K562 (cell line): Measurements from ENCODE around the gene ADK. TPM values are rescaled to one million over a fixed set of nuclear protein-coding genes. Genes with fewer than 3 reads are reported as not detected.

Experiments
- ATAC-seq: fragments of 200-7000 bp; cut with Tn5 transposase; 3 replicates; pipeline ENCODE4 v1.9.1; 2020; ENCODE audit warnings: moderate library complexity
- BruUV-seq: library from RNA; stranded (reverse); fragments of 400-500 nt; replicated peaks from 2 replicates; lab custom pipeline; 2021; lab: Mats Ljungman, UMichigan
- CTCF ChIA-PET: fragments of 300-600 bp; formaldehyde crosslinking; extraction: SDS; loops from one replicate; lab custom pipeline; 2021; ENCODE audit warnings: low intra/inter-chr PET ratio; lab: Yijun Ruan, JAX
- POLR2A ChIA-PET: fragments of 300-600, 350-650 bp; sonication (Branson Sonifier 250); formaldehyde crosslinking; extraction: SDS; loops from one replicate; lab custom pipeline; 2021; ENCODE audit warnings: antibody characterized with exemption, inconsistent platforms; lab: Yijun Ruan, JAX
- DNase-seq, 4 experiments: peaks; one replicate each; pipeline versions ENCODE4 v3.0.0 to v3.0.0-alpha.2; 2011 to 2018; ENCODE audit warnings: low spot score in 3 of 4, mixed read lengths in 3 of 4; ENCODE audit errors: extremely low read depth in 1 of 4
- FAIRE-seq: peaks from 2 replicates; lab custom pipeline; 2011; peaks lifted over from hg19 to GRCh38; lab: Jason Lieb, UNC
- H2AFZ ChIP-seq: 2 replicates; pipeline ENCODE4 v1.6.0; 2011; ENCODE audit warnings: low read depth, low read length, control low read depth, inconsistent platforms
- H3K27ac ChIP-seq: fragments of 200-600 bp; 3 replicates; pipeline ENCODE4 v1.8.0; 2011; ENCODE audit warnings: low read depth, mild to moderate bottlenecking, control low read depth, inconsistent platforms, low read length, moderate library complexity, mixed read lengths; ENCODE audit errors: extremely low read depth
- H3K27me3 ChIP-seq, 2 experiments: fragments of 300-600 bp in 1 of 2; 2 replicates in 1 of 2; 3 replicates in 1 of 2; pipeline versions ENCODE4 v1.6.0 to v1.8.0; 2011; ENCODE audit warnings: inconsistent platforms in 2 of 2, low read length in 2 of 2, mild to moderate bottlenecking in 1 of 2, mixed read lengths in 1 of 2, moderate library complexity in 1 of 2; ENCODE audit not compliant: control insufficient read depth in 2 of 2, insufficient read depth in 2 of 2
- H3K36me3 ChIP-seq: fragments of 300-600 bp; 3 replicates; pipeline ENCODE4 v1.8.0; 2011; ENCODE audit warnings: mild to moderate bottlenecking, low read length, inconsistent platforms; ENCODE audit not compliant: control insufficient read depth, insufficient read depth
- H3K4me1 ChIP-seq, 2 experiments: fragments of 200-600 bp in 1 of 2; replicated peaks in 1 of 2; 2 replicates in 1 of 2; 3 replicates in 1 of 2; pipeline versions ENCODE4 v1.5.1 to v1.8.0; 2011; ENCODE audit warnings: inconsistent platforms in 2 of 2, low read length in 2 of 2, mild to moderate bottlenecking in 1 of 2, mixed read lengths in 1 of 2, moderate library complexity in 1 of 2; ENCODE audit not compliant: control insufficient read depth in 2 of 2, insufficient read depth in 2 of 2
- H3K4me2 ChIP-seq: 2 replicates; pipeline ENCODE4 v1.6.1; 2011; ENCODE audit warnings: low read length, control low read depth, inconsistent platforms, mixed read lengths; ENCODE audit not compliant: insufficient read depth
- H3K4me3 ChIP-seq: fragments of 200-600 bp; sonication (generic), shearing (Covaris generic); 2 replicates; pipeline ENCODE4 v1.5.1; 2016; ENCODE audit warnings: control low read depth, inconsistent platforms
- H3K79me2 ChIP-seq: fragments of 200-600 bp; 3 replicates; pipeline ENCODE4 v1.8.0; 2011; ENCODE audit warnings: low read length, inconsistent platforms; ENCODE audit not compliant: control insufficient read depth, insufficient read depth
- H3K9ac ChIP-seq, 2 experiments: 2 replicates each; pipeline versions ENCODE4 v1.6.0 to v1.6.1; 2011; ENCODE audit warnings: low read depth in 2 of 2, low read length in 2 of 2, control low read depth in 1 of 2, inconsistent platforms in 1 of 2, mild to moderate bottlenecking in 1 of 2, mixed read lengths in 1 of 2; ENCODE audit not compliant: insufficient read depth in 1 of 2
- H3K9me1 ChIP-seq: one replicate; pipeline ENCODE4 v1.6.0; 2011; ENCODE audit warnings: inconsistent platforms, mild to moderate bottlenecking, low read length, moderate library complexity; ENCODE audit not compliant: control insufficient read depth, insufficient read depth
- H3K9me3 ChIP-seq: replicated peaks from 2 replicates; pipeline ENCODE4 v1.5.1; 2011; ENCODE audit warnings: low read depth, low read length, inconsistent platforms; ENCODE audit not compliant: control insufficient read depth, insufficient read depth
- H4K20me1 ChIP-seq: replicated peaks from 2 replicates; pipeline ENCODE4 v1.6.1; 2011; ENCODE audit warnings: low read length, inconsistent platforms, mixed read lengths; ENCODE audit not compliant: control insufficient read depth, insufficient read depth
- BRCA1 ChIP-seq, 2 experiments: fragments of 450-650 bp in 1 of 2; sonication (generic) in 1 of 2; formaldehyde crosslinking in 1 of 2; IDR thresholded peaks; 2 replicates each; pipeline versions ENCODE4 v1.5.0 to v1.6.1; 2017 to 2020; ENCODE audit warnings: mild to moderate bottlenecking in 1 of 2, missing genetic modification reagents in 1 of 2
- HNRNPL ChIP-seq: fragments of 200-400 bp; formaldehyde crosslinking; IDR thresholded peaks from 2 replicates; pipeline ENCODE4 v1.6.1; 2017; ENCODE audit warnings: low read depth, mild to moderate bottlenecking, low read length
- ILF3 ChIP-seq: fragments of 450-650 bp; IDR thresholded peaks from 2 replicates; pipeline ENCODE4 v1.6.1; 2018; ENCODE audit warnings: antibody characterized with exemption, mild to moderate bottlenecking, moderate library complexity, borderline replicate concordance
- MBD2 ChIP-seq: sonication (generic); IDR thresholded peaks from 2 replicates; pipeline ENCODE4 v1.6.1; 2016; ENCODE audit warnings: low read depth, borderline replicate concordance
- POLR2G ChIP-seq: fragments of 200-400 bp; formaldehyde crosslinking; IDR thresholded peaks from 2 replicates; pipeline ENCODE4 v1.6.1; 2017; ENCODE audit warnings: low read depth, mild to moderate bottlenecking, antibody characterized with exemption, low read length, moderate library complexity
- POLR3A ChIP-seq: IDR thresholded peaks from 2 replicates; pipeline ENCODE4 v1.6.1; 2011; ENCODE audit warnings: borderline replicate concordance, mild to moderate bottlenecking, moderate library complexity; ENCODE audit not compliant: insufficient read length, insufficient read depth; ENCODE audit errors: extremely low read depth
- RCOR1 ChIP-seq, 2 experiments: IDR thresholded peaks; 2 replicates each; pipeline ENCODE4 v1.6.1; 2012; ENCODE audit warnings: low read depth in 2 of 2, low read length in 2 of 2, borderline replicate concordance in 1 of 2, improper control_type of control experiment in 1 of 2
- ZFP1 ChIP-seq: fragments of 450-650 bp; formaldehyde crosslinking; IDR thresholded peaks from 2 replicates; pipeline ENCODE4 v1.4.0; 2020; ENCODE audit warnings: mild to moderate bottlenecking, mixed read lengths
- ZKSCAN3 ChIP-seq: fragments of 250-450 bp; sonication (Bioruptor Pico); IDR thresholded peaks from 2 replicates; pipeline ENCODE4 v1.4.0; 2020
- WGBS: fragments of 100-300 bp; shearing (Covaris generic); methylation state at CpG from one replicate; pipeline ENCODE4 v1.1.6; 2016; ENCODE audit warnings: low coverage, mixed read lengths; ENCODE audit not compliant: insufficient coverage; ENCODE audit errors: missing lambda C conversion rate; 5-methylcytosine and 5-hydroxymethylcytosine counted together
- in situ Hi-C: fragments of 300-500 bp; cut with MboI; formaldehyde crosslinking; loops from 4 replicates; pipeline ENCODE4 v1.15.0; 2018; ENCODE audit warnings: inconsistent platforms, mixed read lengths
- intact Hi-C: fragments of 100-400 bp; cut with micrococcal nuclease; formaldehyde crosslinking; loops from 2 replicates; pipeline ENCODE4 v1.14.2; 2022
- polyA plus RNA-seq, 8 experiments: library from polyadenylated mRNA; depleted of rRNA in 4 of 8; stranded (reverse) in 5 of 8; unstranded in 3 of 8; fragments of >200 nt; fragmentation: Nextera tagmentation in 2 of 8; fragmentation: Illumina TruSeq in 1 of 8; extraction: Ambion mirVana in 2 of 8; extraction: Trizol in 1 of 8; gene quantifications; 2 replicates each; pipeline versions ENCODE4 v1.2.1 to v1.2.3, GENCODE V29; 2011 to 2014; ENCODE audit warnings: inconsistent platforms in 1 of 8, missing spikeins in 1 of 8
- total RNA-seq, 7 experiments: library from RNA; depleted of rRNA in 6 of 7; stranded (reverse); fragments of >200 nt in 6 of 7; fragmentation: Illumina TruSeq in 2 of 7; extraction: Trizol in 2 of 7; gene quantifications; 2 replicates each; pipeline versions ENCODE4 v1.2.1 to v1.2.3, GENCODE V29; 2011 to 2021; ENCODE audit warnings: low replicate concordance in 1 of 7
- TF ChIP-seq, protein P1 (sequence below): IDR thresholded peaks from 2 replicates; pipeline ENCODE4 v1.6.1; 2011; ENCODE audit warnings: borderline replicate concordance, low read depth, mild to moderate bottlenecking, moderate library complexity, low read length; ENCODE audit not compliant: insufficient read depth, poor library complexity, severe bottlenecking
- TF ChIP-seq, protein P2 (sequence below): sonication (generic); formaldehyde crosslinking; IDR thresholded peaks from 2 replicates; pipeline ENCODE4 v1.8.0; 2022; ENCODE audit warnings: mild to moderate bottlenecking, missing genetic modification reagents

The ADK gene
- total and polyA plus RNA-seq, 9 of the 15 experiments (the other 6 are each of a cell fraction or from before 2014, with no cell fraction given): 54.2 to 97.8 (median 73.6) TPM

DNA sequence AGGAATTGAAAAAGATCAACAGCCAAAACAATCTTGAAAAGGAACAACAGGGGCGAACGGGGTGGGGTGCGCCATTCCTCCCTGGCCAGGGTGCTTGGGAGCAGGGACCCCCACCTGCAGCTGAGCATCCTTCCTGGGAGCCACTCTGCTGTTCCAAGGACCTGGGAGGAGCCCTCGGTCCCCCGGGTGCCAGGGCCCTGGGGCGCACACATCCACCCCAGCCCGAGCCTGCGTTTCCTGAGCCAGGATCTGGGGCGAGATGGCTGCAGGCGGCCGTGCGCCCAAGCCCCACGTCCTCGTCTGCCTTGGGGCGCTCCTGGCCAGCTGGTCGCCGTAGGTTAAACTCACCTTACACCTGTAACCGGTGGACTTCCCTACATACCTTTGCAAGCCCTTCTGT lies 11.0 kb upstream of the ADK start:
- BruUV-seq: no TSS peak
- Histone ChIP-seq H3K4me2 (no peak overlapping the region), H4K20me1 (no peaks in the 10 kb centered on the region), H3K4me3 (no peak overlapping the region), H3K79me2 (peaks cover 35% of the 10 kb centered on the region), H3K9me1 (no peaks in the 10 kb centered on the region), H3K9ac (no peak overlapping the region), H3K4me1 (peaks cover 0 to 4% of the 10 kb centered on the region in 2 experiments; a peak in 1 of 5 replicates), H2AFZ (no peak overlapping the region), H3K27me3 (no peaks in the 10 kb centered on the region), H3K9me3 (no peaks in the 10 kb centered on the region), H3K27ac (no peak overlapping the region), H3K36me3 (peaks cover 57% of the 10 kb centered on the region)
- 98% methylated on average over 18 of the region's 18 CpGs for WGBS
- ATAC-seq (no peak), DNase-seq (no peak), FAIRE-seq (no peak)
- ChIA-PET CTCF (no interaction called here), POLR2A (interaction anchor here (1.6 to 1.9 kb wide), 2 partner anchors 9 to 12 kb away, joined by 9 read pairs; no protein-coding TSS in a partner anchor)
- intact Hi-C loops: no loop called here
- TF ChIP-seq, protein P1, sequence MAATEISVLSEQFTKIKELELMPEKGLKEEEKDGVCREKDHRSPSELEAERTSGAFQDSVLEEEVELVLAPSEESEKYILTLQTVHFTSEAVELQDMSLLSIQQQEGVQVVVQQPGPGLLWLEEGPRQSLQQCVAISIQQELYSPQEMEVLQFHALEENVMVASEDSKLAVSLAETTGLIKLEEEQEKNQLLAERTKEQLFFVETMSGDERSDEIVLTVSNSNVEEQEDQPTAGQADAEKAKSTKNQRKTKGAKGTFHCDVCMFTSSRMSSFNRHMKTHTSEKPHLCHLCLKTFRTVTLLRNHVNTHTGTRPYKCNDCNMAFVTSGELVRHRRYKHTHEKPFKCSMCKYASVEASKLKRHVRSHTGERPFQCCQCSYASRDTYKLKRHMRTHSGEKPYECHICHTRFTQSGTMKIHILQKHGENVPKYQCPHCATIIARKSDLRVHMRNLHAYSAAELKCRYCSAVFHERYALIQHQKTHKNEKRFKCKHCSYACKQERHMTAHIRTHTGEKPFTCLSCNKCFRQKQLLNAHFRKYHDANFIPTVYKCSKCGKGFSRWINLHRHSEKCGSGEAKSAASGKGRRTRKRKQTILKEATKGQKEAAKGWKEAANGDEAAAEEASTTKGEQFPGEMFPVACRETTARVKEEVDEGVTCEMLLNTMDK: no peak
- TF ChIP-seq POLR2G: peak; percentile 30; the same call in 1 of the 2 replicates
- in situ Hi-C loops: no loop called here

DNA sequence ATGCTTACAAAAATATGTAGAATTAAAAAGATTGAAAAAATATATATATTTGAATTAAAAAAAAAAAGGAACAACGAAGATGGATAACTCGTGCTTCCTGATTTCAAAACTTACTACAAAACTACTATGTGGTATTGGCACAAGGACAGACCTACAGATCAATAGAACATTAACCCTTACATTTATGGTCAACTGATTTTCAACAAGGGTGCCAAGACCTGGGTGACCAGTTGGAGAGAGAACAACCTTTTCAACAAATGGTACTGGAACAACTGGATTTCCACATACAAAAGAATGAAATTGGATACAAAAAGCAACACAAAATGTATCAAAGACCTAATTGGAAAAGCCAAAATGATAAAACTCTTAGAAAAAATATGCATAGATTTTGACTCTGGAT lies 10.5 kb upstream of the ADK start:
- H2AFZ ChIP-seq: no peak overlapping the region
- no peaks in the 10 kb centered on the region for H4K20me1 ChIP-seq
- no peak overlapping the region for H3K4me3 ChIP-seq
- H3K27me3 ChIP-seq: no peaks in the 10 kb centered on the region
- no TSS peak for BruUV-seq
- ChIA-PET POLR2A (no interaction called here), CTCF (no interaction called here)
- WGBS: 83% methylated on average over 2 of the region's 2 CpGs
- no peak for FAIRE-seq
- H3K9ac ChIP-seq: no peak overlapping the region
- H3K9me3 ChIP-seq: no peaks in the 10 kb centered on the region
- no peak overlapping the region for H3K27ac ChIP-seq
- peaks cover 41% of the 10 kb centered on the region for H3K79me2 ChIP-seq
- peaks cover 0 to 4% of the 10 kb centered on the region in 2 experiments; a peak in 1 of 5 replicates for H3K4me1 ChIP-seq
- H3K36me3 ChIP-seq: peaks cover 59% of the 10 kb centered on the region
- DNase-seq: no peak
- intact Hi-C loops (no loop called here), in situ Hi-C loops (no loop called here)
- H3K4me2 ChIP-seq: no peak overlapping the region
- H3K9me1 ChIP-seq: no peaks in the 10 kb centered on the region
- no peak for ATAC-seq
- TF ChIP-seq MBD2 (no peak), ZKSCAN3 (CRISPR knock-in tag) (no peak), ILF3 (no peak), RCOR1 (IDR thresholded peaks at IDR 0.05; ENCODE audit: borderline replicate concordance in 1 of 2, low read depth in 2 of 2, low read length in 2 of 2) (no peak), HNRNPL (no peak), BRCA1 (IDR thresholded peaks at IDR 0.05) (no peak), BRCA1 (CRISPR knock-in tag; IDR thresholded peaks at IDR 0.05) (no peak), POLR3A (no peak), ZFP1 (CRISPR knock-in tag) (no peak)
- TF ChIP-seq, protein P2, sequence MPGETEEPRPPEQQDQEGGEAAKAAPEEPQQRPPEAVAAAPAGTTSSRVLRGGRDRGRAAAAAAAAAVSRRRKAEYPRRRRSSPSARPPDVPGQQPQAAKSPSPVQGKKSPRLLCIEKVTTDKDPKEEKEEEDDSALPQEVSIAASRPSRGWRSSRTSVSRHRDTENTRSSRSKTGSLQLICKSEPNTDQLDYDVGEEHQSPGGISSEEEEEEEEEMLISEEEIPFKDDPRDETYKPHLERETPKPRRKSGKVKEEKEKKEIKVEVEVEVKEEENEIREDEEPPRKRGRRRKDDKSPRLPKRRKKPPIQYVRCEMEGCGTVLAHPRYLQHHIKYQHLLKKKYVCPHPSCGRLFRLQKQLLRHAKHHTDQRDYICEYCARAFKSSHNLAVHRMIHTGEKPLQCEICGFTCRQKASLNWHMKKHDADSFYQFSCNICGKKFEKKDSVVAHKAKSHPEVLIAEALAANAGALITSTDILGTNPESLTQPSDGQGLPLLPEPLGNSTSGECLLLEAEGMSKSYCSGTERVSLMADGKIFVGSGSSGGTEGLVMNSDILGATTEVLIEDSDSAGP (CRISPR knock-in tag): no peak
